GM12872 (cell line): ENCODE results near the gene SSX2IP.

Experiments
- TF ChIP-seq, protein P1 (sequence below): IDR thresholded peaks from 3 replicates; pipeline ENCODE4 v1.5.1; 2011; ENCODE audit warnings: low read depth, mild to moderate bottlenecking, low read length, moderate library complexity; ENCODE audit not compliant: insufficient read depth

SSX2IP gene

DNA sequence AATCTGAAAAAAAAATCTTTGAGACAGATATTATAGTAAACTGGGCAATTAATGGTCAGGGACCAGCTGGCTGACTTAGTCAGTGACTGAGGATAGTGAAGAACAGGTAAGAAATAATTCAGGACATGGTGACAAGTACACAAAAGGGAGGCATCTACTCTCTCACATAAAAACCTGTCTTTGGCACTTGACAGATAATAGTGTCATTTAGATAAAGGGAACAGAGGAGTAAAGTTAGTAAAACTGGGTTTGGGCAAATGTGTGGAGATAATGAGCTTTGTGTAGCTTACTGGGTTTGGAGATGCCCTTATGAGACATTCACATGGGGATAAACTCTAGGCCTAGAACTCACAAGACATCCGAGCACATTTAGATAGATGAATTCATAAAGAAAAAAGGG, 4.0 kb downstream of the SSX2IP start:
- TF ChIP-seq, protein P1, sequence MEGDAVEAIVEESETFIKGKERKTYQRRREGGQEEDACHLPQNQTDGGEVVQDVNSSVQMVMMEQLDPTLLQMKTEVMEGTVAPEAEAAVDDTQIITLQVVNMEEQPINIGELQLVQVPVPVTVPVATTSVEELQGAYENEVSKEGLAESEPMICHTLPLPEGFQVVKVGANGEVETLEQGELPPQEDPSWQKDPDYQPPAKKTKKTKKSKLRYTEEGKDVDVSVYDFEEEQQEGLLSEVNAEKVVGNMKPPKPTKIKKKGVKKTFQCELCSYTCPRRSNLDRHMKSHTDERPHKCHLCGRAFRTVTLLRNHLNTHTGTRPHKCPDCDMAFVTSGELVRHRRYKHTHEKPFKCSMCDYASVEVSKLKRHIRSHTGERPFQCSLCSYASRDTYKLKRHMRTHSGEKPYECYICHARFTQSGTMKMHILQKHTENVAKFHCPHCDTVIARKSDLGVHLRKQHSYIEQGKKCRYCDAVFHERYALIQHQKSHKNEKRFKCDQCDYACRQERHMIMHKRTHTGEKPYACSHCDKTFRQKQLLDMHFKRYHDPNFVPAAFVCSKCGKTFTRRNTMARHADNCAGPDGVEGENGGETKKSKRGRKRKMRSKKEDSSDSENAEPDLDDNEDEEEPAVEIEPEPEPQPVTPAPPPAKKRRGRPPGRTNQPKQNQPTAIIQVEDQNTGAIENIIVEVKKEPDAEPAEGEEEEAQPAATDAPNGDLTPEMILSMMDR = no peak

DNA sequence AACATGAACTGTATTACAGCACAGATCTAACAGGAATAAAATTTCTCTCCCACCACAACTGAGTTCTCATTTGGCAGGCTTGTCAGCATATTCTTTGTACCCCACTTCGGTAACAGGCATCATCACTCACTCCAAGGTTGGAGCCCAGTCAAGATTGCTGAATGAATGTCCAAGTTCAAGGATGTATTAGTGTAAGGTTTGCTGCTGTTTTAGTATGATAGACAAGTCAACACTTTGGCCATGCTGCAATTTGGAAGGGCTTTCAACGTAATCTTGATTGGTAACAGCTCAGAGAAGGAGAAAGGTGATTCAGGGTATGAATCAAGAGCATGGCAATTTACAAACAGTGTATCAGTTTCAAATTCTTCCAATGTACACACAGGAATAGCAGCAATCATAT, 6.8 kb downstream of the SSX2IP start:
- TF ChIP-seq, protein P1 = no peak

DNA sequence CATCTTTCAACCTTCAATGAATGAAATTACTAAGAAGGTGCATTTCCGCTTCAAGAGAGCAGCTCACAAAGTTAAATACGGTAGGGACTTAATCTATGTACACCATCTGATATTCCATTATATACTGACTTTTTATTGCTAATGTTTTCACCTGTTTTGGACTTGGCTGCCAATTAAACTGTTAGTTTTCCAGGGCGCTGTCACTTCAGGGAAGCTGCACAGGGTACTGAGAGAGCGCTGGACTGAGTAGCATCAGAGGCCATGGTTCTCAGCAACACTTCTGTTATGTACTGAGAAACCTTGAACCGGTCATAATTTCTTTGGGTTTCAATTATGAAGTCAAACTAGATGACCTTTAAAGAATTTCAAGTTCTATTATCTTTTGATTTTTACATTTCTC, 8.2 kb downstream of the SSX2IP start:
- TF ChIP-seq, protein P1 = no peak

DNA sequence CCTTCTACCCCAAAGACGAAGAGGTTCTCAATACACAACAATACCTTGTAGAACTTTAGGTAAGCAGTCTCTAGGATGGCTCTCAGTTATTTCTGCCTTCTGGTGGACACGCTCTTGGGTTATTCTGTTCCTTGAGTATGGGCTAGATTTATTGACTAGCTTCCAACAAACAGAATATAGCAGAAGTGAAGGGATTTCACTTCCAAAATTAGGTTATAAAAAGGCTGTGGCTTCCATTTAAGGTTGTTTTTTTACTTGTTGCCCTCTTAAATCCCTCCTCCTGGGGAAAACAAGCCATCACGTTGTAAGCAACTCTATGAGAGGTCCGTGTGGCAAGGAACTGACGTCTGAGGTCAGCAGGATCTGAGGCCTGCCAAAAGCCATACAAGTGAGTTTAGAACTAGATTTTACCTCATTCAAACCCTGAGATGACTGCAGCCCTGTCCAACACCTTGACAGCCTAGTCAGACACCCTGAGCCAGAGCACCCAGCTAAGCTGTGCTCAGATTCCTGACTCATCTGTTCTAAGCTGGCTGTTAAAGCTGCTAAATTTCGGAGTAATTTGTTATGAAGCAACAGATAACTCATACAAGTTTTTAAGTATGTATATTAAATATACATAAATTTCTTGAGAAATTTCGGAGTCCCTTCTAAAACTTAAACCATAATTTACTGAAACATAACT, 12.7 kb downstream of the SSX2IP start:
- TF ChIP-seq, protein P1 = no peak

DNA sequence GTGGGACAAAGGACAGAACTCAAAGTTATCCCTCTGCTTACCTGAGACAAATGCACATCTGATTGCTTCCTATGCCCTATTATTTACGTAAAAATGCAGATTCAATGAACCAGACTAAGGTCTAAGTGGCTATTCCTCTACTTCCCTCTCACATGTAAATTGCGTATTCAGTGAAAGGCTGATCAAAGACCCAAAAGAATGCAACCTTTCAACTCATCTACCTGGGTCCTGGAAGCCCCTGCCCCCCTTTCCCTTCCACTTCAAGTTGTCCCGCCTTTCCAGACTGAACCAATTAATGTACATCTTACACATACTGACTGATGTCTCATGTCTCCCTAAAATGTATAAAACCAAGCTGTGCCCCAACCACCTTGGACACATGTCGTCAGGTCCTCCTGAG, 14.6 kb downstream of the SSX2IP start:
- TF ChIP-seq, protein P1 = no peak

DNA sequence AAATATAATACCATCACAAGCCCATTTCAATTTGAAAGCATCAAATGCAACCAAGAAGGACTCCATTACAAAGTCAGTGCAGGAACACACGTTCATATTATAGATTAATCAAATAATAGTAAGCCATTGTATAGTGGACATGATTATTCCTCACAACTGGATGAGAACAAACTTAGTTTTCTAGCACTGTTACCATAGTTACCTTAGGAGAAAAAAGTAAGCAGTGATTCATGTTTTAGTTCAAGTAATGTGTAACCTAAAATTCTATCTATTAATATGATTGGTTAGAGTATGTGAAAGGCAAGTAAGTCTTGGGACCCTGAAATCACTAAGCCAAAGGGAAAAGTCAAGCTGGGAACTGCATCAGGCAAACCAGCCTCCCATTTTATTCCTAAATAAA, 15.2 kb downstream of the SSX2IP start:
- TF ChIP-seq, protein P1 = no peak

DNA sequence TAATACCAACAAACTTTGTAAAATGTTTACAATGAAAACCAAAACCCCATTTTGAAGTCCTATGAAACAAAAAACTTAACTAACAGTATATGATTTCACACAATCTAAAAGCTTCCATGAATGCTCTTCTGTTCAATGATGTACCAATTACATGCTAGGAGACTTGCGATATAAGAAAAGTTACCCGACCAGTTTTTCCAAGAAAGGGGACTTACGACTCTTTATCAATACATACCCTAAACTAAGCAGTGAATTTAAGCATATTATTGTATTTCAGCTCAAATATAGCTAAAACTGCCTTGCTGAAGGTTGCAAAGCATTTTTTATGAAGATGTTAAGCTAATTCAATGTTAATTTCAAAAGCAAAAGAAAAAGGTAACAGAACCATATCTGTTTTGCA, 15.6 kb downstream of the SSX2IP start:
- TF ChIP-seq, protein P1 = no peak

DNA sequence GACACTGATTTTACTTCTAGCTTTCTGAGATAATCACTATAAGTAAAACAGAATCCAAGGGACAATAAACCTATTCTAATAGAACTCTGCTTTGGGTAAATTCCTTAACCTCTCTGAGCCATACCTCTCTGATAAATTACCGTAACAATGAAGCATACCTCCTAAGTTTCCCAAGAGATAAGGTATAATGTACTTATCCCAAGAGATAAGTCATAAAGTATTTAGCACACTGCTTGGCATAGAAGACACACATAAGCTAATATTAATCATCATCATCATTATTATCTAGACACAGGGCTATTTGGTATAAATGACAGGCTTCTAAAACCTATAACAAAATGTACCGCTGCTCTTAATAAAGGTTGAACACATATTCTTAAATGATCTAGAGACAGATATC, 16.2 kb downstream of the SSX2IP start:
- TF ChIP-seq, protein P1 = no peak
